Effector CD8-positive, alpha-beta T cell (primary cell): ENCODE data around the gene FAM221B.

ENCODE experiments used
- DNase-seq: peaks from one replicate; lab custom pipeline; 2025; lab: John Stamatoyannopoulos, UW

The FAM221B gene

GRCh38 chr9:35792024-35792813 lies 36.3 kb downstream of the FAM221B start:
- no peak for DNase-seq

- DNase-seq, result no peak
Observed at GRCh38 chr9:35791297-35791921, 37.1 kb downstream of the FAM221B start, which contains the start of gene NPR2. Gene NPR2, plus strand, starts transcription at chr9:35791591. Its CDS starts 818 bp downstream, at chr9:35792409.

DNA sequence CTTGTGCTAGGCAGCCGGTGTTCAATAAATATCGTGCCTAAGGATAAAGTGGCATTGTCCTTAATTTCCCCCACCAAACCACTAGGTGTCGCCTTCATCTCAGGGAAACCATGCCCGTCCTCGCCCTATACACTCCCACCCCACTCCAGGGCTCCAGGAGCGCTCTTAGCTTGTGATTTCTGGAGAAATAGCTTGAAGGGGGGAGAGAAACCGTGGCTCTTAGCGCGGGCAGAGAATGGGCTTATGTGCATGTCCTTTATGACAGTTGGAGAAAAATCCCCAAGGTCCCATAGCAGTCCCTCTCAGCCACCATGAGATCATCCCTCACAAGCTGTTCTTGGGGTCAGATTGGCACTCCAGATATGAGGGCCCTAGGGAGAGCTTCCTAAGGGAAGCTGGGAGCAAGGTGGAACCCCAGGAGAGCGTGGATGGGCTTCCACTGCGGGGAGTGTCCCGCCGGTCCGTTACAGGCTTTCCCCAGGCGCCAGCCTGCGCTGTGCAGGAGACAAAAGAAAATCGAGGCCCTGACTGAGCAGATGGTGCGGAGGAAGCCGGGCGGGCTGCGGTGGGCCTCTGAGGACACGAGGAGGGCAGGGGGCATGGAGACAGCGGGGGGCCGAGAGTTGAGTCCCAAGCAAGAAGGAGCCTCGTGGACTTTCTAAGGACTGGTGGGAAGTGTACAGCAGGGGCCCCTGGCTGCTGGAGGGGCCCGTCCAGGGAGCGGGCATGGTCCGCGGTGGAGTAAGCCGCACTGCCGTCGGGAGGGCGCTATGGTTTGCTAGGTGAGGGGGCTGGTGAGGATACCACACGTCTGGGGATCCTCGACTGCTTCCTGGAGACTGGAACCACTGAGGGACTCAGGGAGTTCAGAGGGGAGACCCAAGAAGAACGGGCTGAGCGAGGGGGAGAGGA lies 37.9 kb downstream of the FAM221B start:
- peak; percentile 32 for DNase-seq

DNA sequence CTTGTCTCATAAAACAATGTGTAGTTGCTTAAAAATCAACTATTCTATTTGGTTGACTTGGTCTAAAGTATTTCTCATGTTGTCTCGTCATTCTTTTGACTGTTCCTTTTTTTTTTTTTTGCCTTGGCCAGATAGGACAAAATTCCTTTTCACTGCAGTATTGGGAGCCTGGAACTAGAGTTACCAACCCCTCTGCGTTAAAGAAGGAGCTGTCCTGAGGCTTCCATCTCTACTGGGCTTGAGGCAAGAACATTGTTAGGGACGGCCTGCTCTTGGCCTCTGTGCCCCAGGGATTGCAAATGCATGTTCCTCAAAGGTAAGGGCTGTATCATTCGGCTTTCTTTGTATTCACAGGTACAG lies 38.5 kb downstream of the FAM221B start:
- DNase-seq, result no peak

DNA sequence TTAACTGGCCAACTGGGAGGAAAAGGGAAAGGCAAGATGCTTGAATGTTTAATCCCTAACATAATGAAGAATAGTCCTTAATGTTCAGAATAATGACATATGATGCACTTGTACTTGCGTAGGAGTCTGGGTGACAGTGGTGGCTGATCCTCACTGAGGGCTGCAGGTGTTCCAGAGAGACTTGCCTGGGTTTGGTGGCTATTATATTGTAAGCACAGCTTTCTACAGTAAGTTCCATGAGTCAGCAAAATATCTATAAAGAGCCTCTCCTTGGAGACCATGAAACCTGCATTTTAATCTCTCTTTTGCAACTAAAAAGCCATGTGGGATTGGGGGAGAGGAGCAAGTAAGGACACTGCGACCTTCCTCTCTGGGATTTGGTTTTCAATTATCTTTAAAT lies 39.0 kb downstream of the FAM221B start:
- DNase-seq, result no peak

DNA sequence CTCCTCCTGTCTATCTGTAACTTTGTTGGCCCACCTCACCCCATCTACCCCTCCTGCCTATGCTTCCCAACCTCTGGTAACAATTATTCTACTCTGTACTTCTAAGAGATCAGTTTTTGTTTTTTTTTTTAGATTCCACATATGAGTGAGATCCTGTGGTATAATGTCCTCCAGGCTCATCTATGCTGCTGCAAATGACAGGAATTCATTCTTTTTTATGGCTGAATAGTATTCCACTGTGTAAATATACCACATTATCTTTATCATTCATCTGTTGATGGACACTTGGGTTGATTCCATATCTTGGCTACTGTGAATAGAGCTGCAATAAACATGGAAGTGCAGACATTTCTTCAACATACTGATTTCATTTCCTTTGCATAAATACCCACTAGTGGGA lies 45.1 kb downstream of the FAM221B start:
- no peak for DNase-seq

- no peak for DNase-seq
Observed at GRCh38 chr9:35781066-35781465, 47.5 kb downstream of the FAM221B start.

- DNase-seq, result no peak
Observed at GRCh38 chr9:35778496-35778895, 50.0 kb downstream of the FAM221B start.

DNA sequence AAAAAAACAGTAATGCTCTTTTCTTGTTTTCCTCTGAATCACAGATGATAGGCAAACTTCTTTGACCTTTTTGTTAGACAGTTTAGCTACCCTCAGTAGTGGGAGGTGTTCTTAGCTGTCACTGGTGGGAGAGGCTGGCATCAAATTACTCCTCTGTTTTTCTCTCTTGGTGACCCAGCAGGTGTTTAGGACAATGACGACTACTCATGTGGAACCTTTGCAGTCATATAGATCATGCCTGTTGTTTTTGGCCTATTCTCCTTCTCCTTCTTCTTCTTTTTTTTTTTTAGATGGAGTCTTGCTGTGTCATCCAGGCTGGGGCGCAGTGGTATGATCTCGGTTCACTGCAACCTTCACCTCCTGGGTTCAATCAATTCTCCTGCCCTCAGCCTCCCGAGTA lies 52.5 kb downstream of the FAM221B start:
- no peak for DNase-seq

GRCh38 chr9:35774907-35775635 lies 53.5 kb downstream of the FAM221B start:
- DNase-seq, result no peak

DNA sequence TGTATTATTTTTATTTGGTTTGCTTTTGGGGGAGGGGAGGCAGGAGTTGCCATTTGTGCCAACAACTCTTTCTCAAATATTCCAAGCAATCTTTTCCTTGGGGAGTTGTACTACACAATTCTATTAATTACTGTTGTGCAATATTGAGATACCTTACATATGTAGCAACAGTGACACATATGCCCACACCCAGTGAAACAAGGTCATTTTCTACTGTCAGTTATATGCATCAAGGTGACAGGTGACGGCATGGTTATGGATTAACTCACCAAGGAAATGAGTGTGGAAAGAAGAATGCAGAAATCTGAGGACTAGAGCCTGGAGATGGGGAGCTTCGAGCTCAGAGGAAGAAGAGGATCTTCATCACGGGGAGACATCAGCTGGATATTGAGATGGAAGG lies 56.6 kb downstream of the FAM221B start:
- DNase-seq, result no peak

GRCh38 chr9:35771534-35771933 lies 57.0 kb downstream of the FAM221B start:
- no peak for DNase-seq

GRCh38 chr9:35771075-35771433 lies 57.5 kb downstream of the FAM221B start:
- no peak for DNase-seq

GRCh38 chr9:35769763-35770162 lies 58.8 kb downstream of the FAM221B start:
- no peak for DNase-seq

- no peak for DNase-seq
Observed at GRCh38 chr9:35767458-35767857, 61.1 kb downstream of the FAM221B start.

- DNase-seq, result no peak
Observed at GRCh38 chr9:35766997-35767396, 61.5 kb downstream of the FAM221B start.
